Measurements from ENCODE around the gene TXNDC2. TPM values are rescaled to one million over a fixed set of nuclear protein-coding genes. Genes with fewer than 3 reads are reported as not detected.

Gene TXNDC2
- total RNA-seq, 1 experiment from 2014 or later = 0.28 TPM

DNA sequence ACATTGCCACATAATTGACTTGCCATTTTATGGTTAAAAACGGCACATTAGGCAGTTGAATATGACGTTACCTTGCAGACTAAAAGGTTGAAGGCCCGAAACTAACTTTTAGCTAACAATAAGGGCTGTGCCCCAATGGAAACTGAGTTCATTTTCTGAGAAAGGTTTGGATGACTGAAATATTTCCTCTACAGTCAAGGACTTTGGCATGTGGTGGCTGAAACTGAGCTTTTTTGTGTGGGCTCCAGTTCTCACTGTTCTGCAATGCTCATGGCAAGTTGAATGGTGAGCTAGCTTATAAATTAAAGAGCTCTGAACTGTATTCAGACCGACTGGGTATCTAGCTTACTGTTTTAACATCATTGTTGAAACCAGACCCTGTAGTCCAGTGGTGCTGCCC, 23.8 kb upstream of the TXNDC2 start:
- H3K27ac Mint-ChIP-seq = no peak overlapping the region
- no peak overlapping the region for H2BK5ac ChIP-seq (ENCODE audit: insufficient read length, low read length)
- H3K79me2 ChIP-seq (ENCODE audit: insufficient read depth, low read length) = no peaks in the 10 kb centered on the region
- no peak overlapping the region for H3K56ac ChIP-seq (ENCODE audit: insufficient read length, low read depth, low read length)
- H3K79me1 ChIP-seq (ENCODE audit: insufficient read depth, low read depth, low read length, poor library complexity, severe bottlenecking) = no peaks in the 10 kb centered on the region
- TF ChIP-seq, protein P1, sequence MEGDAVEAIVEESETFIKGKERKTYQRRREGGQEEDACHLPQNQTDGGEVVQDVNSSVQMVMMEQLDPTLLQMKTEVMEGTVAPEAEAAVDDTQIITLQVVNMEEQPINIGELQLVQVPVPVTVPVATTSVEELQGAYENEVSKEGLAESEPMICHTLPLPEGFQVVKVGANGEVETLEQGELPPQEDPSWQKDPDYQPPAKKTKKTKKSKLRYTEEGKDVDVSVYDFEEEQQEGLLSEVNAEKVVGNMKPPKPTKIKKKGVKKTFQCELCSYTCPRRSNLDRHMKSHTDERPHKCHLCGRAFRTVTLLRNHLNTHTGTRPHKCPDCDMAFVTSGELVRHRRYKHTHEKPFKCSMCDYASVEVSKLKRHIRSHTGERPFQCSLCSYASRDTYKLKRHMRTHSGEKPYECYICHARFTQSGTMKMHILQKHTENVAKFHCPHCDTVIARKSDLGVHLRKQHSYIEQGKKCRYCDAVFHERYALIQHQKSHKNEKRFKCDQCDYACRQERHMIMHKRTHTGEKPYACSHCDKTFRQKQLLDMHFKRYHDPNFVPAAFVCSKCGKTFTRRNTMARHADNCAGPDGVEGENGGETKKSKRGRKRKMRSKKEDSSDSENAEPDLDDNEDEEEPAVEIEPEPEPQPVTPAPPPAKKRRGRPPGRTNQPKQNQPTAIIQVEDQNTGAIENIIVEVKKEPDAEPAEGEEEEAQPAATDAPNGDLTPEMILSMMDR (conservative IDR thresholded peaks at IDR 0.05) = no peak
- H3K4me3 Mint-ChIP-seq = no peak overlapping the region
- no peaks in the 10 kb centered on the region for H3K4me1 ChIP-seq (ENCODE audit: insufficient read depth, low read length)
- H3K27me3 Mint-ChIP-seq (ENCODE audit: low read depth) = peaks cover 2% of the 10 kb centered on the region; the same call in 1 of the 2 replicates
- H2AFZ ChIP-seq (ENCODE audit: low read length) = no peak overlapping the region
- no peak overlapping the region for H4K8ac ChIP-seq (replicated peaks; ENCODE audit: insufficient read length, low read depth, low read length)
- no peaks in the 10 kb centered on the region for H3K9me3 ChIP-seq (ENCODE audit: control insufficient read depth, low read depth, low read length)
- no peak overlapping the region for H2BK15ac ChIP-seq (ENCODE audit: low read depth, low read length)
- H4K5ac ChIP-seq (ENCODE audit: insufficient read length, low read depth, low read length) = no peak overlapping the region
- H3K23ac ChIP-seq (ENCODE audit: insufficient read length, low read depth, low read length) = no peak overlapping the region
- H4K91ac ChIP-seq (ENCODE audit: insufficient read length, low read depth, low read length) = no peak overlapping the region
- no peak overlapping the region for H2BK120ac ChIP-seq (ENCODE audit: low read depth, low read length, poor library complexity, severe bottlenecking)
- no peaks in the 10 kb centered on the region for H3K27me3 ChIP-seq (ENCODE audit: insufficient read depth, low read length)
- H3K14ac ChIP-seq (ENCODE audit: insufficient read depth, low read length) = no peak overlapping the region
- H3K4me1 Mint-ChIP-seq = no peaks in the 10 kb centered on the region; a peak in 1 of 4 replicates
- no peak overlapping the region for H3K4ac ChIP-seq (ENCODE audit: low read depth, low read length)
- H3K18ac ChIP-seq (ENCODE audit: insufficient read length, low read depth, low read length) = no peak overlapping the region
- no peaks in the 10 kb centered on the region for H4K20me1 ChIP-seq (ENCODE audit: control insufficient read depth, insufficient read depth, insufficient read length)
- H2BK20ac ChIP-seq (ENCODE audit: low read depth, low read length, poor library complexity, severe bottlenecking) = no peak overlapping the region
- no CpG with 5 or more reads among the region's 4 CpGs for WGBS (ENCODE audit: extremely low coverage, insufficient read length, low lambda C conversion rate)
- H3K4me2 ChIP-seq (ENCODE audit: insufficient read depth, insufficient read length, low read length) = no peak overlapping the region
- H3K36me3 Mint-ChIP-seq (ENCODE audit: insufficient read depth in 1 of 3, low read depth in 3 of 3) = peaks cover 11 to 18% (median 12%) of the 10 kb centered on the region in 3 experiments
- no peak overlapping the region for H3K27ac ChIP-seq (ENCODE audit: insufficient read length, low read depth, low read length)
- no peaks in the 10 kb centered on the region for H3K23me2 ChIP-seq (ENCODE audit: insufficient read length, low read depth, low read length, poor library complexity, severe bottlenecking)
- no peak overlapping the region for H2AK5ac ChIP-seq (ENCODE audit: insufficient read length, low read length)
- no peak overlapping the region for H2BK12ac ChIP-seq (ENCODE audit: insufficient read length, low read depth, low read length)
- H3K9ac ChIP-seq (ENCODE audit: extremely low read depth, insufficient read length, low read length) = no peak overlapping the region
- peaks cover 19 to 21% of the 10 kb centered on the region in 2 experiments for H3K9me3 Mint-ChIP-seq
- no peak overlapping the region for H3T11ph ChIP-seq (ENCODE audit: low read length)
- DNase-seq = no peak

All from H9 (cell line).